Measurements from ENCODE around the gene SHISA2. TPM values are rescaled to one million over a fixed set of nuclear protein-coding genes. Genes with fewer than 3 reads are reported as not detected.

The SHISA2 gene
- total and polyA plus RNA-seq, 2 of the 8 experiments (the other 6 are each of a cell fraction or from before 2014, with no cell fraction given): 10.2 to 23.8 TPM

DNA sequence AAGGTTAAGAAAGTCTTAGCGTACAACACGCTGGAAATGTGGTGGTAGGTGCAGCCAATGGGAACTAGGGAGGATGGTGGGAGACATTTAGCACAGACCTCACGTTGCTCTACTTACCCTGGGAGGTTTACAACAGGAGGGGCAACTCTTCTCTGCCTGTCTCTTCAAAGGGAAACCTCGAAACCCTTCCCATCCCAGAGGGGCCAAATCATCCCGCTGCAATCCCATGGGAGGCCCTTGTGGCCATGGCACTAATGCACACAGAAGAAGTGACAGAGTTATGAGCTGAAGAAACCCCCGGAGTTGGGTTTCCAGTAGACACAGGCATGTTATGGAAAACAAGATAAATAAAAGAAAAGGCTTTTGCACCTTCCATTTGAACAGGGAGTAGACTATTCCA, 35.6 kb downstream of the SHISA2 start (continued):
- TF ChIP-seq, protein P1, sequence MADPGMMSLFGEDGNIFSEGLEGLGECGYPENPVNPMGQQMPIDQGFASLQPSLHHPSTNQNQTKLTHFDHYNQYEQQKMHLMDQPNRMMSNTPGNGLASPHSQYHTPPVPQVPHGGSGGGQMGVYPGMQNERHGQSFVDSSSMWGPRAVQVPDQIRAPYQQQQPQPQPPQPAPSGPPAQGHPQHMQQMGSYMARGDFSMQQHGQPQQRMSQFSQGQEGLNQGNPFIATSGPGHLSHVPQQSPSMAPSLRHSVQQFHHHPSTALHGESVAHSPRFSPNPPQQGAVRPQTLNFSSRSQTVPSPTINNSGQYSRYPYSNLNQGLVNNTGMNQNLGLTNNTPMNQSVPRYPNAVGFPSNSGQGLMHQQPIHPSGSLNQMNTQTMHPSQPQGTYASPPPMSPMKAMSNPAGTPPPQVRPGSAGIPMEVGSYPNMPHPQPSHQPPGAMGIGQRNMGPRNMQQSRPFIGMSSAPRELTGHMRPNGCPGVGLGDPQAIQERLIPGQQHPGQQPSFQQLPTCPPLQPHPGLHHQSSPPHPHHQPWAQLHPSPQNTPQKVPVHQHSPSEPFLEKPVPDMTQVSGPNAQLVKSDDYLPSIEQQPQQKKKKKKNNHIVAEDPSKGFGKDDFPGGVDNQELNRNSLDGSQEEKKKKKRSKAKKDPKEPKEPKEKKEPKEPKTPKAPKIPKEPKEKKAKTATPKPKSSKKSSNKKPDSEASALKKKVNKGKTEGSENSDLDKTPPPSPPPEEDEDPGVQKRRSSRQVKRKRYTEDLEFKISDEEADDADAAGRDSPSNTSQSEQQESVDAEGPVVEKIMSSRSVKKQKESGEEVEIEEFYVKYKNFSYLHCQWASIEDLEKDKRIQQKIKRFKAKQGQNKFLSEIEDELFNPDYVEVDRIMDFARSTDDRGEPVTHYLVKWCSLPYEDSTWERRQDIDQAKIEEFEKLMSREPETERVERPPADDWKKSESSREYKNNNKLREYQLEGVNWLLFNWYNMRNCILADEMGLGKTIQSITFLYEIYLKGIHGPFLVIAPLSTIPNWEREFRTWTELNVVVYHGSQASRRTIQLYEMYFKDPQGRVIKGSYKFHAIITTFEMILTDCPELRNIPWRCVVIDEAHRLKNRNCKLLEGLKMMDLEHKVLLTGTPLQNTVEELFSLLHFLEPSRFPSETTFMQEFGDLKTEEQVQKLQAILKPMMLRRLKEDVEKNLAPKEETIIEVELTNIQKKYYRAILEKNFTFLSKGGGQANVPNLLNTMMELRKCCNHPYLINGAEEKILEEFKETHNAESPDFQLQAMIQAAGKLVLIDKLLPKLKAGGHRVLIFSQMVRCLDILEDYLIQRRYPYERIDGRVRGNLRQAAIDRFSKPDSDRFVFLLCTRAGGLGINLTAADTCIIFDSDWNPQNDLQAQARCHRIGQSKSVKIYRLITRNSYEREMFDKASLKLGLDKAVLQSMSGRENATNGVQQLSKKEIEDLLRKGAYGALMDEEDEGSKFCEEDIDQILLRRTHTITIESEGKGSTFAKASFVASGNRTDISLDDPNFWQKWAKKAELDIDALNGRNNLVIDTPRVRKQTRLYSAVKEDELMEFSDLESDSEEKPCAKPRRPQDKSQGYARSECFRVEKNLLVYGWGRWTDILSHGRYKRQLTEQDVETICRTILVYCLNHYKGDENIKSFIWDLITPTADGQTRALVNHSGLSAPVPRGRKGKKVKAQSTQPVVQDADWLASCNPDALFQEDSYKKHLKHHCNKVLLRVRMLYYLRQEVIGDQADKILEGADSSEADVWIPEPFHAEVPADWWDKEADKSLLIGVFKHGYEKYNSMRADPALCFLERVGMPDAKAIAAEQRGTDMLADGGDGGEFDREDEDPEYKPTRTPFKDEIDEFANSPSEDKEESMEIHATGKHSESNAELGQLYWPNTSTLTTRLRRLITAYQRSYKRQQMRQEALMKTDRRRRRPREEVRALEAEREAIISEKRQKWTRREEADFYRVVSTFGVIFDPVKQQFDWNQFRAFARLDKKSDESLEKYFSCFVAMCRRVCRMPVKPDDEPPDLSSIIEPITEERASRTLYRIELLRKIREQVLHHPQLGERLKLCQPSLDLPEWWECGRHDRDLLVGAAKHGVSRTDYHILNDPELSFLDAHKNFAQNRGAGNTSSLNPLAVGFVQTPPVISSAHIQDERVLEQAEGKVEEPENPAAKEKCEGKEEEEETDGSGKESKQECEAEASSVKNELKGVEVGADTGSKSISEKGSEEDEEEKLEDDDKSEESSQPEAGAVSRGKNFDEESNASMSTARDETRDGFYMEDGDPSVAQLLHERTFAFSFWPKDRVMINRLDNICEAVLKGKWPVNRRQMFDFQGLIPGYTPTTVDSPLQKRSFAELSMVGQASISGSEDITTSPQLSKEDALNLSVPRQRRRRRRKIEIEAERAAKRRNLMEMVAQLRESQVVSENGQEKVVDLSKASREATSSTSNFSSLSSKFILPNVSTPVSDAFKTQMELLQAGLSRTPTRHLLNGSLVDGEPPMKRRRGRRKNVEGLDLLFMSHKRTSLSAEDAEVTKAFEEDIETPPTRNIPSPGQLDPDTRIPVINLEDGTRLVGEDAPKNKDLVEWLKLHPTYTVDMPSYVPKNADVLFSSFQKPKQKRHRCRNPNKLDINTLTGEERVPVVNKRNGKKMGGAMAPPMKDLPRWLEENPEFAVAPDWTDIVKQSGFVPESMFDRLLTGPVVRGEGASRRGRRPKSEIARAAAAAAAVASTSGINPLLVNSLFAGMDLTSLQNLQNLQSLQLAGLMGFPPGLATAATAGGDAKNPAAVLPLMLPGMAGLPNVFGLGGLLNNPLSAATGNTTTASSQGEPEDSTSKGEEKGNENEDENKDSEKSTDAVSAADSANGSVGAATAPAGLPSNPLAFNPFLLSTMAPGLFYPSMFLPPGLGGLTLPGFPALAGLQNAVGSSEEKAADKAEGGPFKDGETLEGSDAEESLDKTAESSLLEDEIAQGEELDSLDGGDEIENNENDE (IDR thresholded peaks at IDR 0.05; ENCODE audit: insufficient replicate concordance, low read length): no peak
- TF ChIP-seq SIN3A (conservative IDR thresholded peaks at IDR 0.05 in 1 of 2, IDR thresholded peaks at IDR 0.05 in 1 of 2; ENCODE audit: low read depth in 1 of 2, low read length in 2 of 2) (no peak), CBX5 (IDR thresholded peaks at IDR 0.05; ENCODE audit: low read depth, low read length) (no peak), RXRA (IDR thresholded peaks at IDR 0.05; ENCODE audit: insufficient read depth, low read depth, low read length) (no peak), RFX5 (IDR thresholded peaks at IDR 0.05; ENCODE audit: borderline replicate concordance, low read depth, low read length) (no peak), EP300 (IDR thresholded peaks at IDR 0.05; ENCODE audit: borderline replicate concordance in 1 of 2, low read depth in 2 of 2, low read length in 2 of 2) (no peak), SIRT6 (IDR thresholded peaks at IDR 0.05; ENCODE audit: low read length) (no peak), SAP30 (IDR thresholded peaks at IDR 0.05; ENCODE audit: insufficient read depth, insufficient replicate concordance, low read length) (no peak)
- TF ChIP-seq, protein P2, sequence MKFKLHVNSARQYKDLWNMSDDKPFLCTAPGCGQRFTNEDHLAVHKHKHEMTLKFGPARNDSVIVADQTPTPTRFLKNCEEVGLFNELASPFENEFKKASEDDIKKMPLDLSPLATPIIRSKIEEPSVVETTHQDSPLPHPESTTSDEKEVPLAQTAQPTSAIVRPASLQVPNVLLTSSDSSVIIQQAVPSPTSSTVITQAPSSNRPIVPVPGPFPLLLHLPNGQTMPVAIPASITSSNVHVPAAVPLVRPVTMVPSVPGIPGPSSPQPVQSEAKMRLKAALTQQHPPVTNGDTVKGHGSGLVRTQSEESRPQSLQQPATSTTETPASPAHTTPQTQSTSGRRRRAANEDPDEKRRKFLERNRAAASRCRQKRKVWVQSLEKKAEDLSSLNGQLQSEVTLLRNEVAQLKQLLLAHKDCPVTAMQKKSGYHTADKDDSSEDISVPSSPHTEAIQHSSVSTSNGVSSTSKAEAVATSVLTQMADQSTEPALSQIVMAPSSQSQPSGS (IDR thresholded peaks at IDR 0.05; ENCODE audit: low read length): no peak
